Stimulated activated CD8-positive, alpha-beta memory T cell treated with anti-CD3 and anti-CD28 coated beads, Interleukin-12 subunit alpha, Interleukin-12 subunit beta, amount 100 ng/mL, for 4 hours (primary cell): ENCODE data around the gene MTMR8.
"Not testable (repeated sequence)": the region's sequence is repeated elsewhere in the genome, so short reads cannot be mapped to it uniquely, and the experiment has no call there.

Experiments used
- DNase-seq: peaks from one replicate; pipeline ENCODE4 v3.0.0-alpha.2; 2020; ENCODE audit warnings: low read depth

MTMR8 gene

GRCh38 chrX:64394874-64395567 lies at the start of gene MTMR8:
Gene MTMR8, minus strand, starts transcription at chrX:64395452. Its CDS starts 89 bp downstream, at chrX:64395363.
- peak; percentile 48 for DNase-seq

GRCh38 chrX:64439551-64439950 lies 44.3 kb upstream of the MTMR8 start:
- DNase-seq = no peak

GRCh38 chrX:64437665-64438064 lies 42.4 kb upstream of the MTMR8 start:
- DNase-seq = no peak

- DNase-seq = no peak
Observed at GRCh38 chrX:64437218-64437617, 42.0 kb upstream of the MTMR8 start.

GRCh38 chrX:64428371-64428770 lies 33.1 kb upstream of the MTMR8 start:
- DNase-seq = no peak

- DNase-seq = no peak
Observed at GRCh38 chrX:64427787-64428186, 32.5 kb upstream of the MTMR8 start.

GRCh38 chrX:64427281-64427680 lies 32.0 kb upstream of the MTMR8 start:
- DNase-seq = no peak

GRCh38 chrX:64409730-64410129 lies 14.5 kb upstream of the MTMR8 start:
- not testable (repeated sequence) for DNase-seq

GRCh38 chrX:64398088-64398487 lies 2.8 kb upstream of the MTMR8 start:
- DNase-seq = no peak

- no peak for DNase-seq
Observed at GRCh38 chrX:64395568-64395929, 297 bp upstream of the MTMR8 start.

- DNase-seq = no peak
Observed at GRCh38 chrX:64394059-64394873, 986 bp downstream of the MTMR8 start.

- no peak for DNase-seq
Observed at GRCh38 chrX:64389489-64389888, 5.8 kb downstream of the MTMR8 start.

GRCh38 chrX:64380789-64381188 lies 14.5 kb downstream of the MTMR8 start:
- DNase-seq = not testable (repeated sequence)

- no peak for DNase-seq
Observed at GRCh38 chrX:64379924-64380323, 15.3 kb downstream of the MTMR8 start.

GRCh38 chrX:64377753-64378152 lies 17.5 kb downstream of the MTMR8 start:
- DNase-seq = no peak

- DNase-seq = no peak
Observed at GRCh38 chrX:64352081-64352480, 43.2 kb downstream of the MTMR8 start.

GRCh38 chrX:64350521-64350920 lies 44.7 kb downstream of the MTMR8 start:
- no peak for DNase-seq

GRCh38 chrX:64350047-64350446 lies 45.2 kb downstream of the MTMR8 start:
- no peak for DNase-seq

GRCh38 chrX:64342811-64343210 lies 52.4 kb downstream of the MTMR8 start:
- DNase-seq = no peak

GRCh38 chrX:64338296-64338695 lies 57.0 kb downstream of the MTMR8 start:
- DNase-seq = no peak

- no peak for DNase-seq
Observed at GRCh38 chrX:64334467-64334866, 60.8 kb downstream of the MTMR8 start.

- no peak for DNase-seq
Observed at GRCh38 chrX:64330284-64330683, 65.0 kb downstream of the MTMR8 start.

GRCh38 chrX:64321507-64321906 lies 73.7 kb downstream of the MTMR8 start:
- no peak for DNase-seq

GRCh38 chrX:64313624-64314023 lies 81.6 kb downstream of the MTMR8 start:
- no peak for DNase-seq
